Neutrophil (primary cell): Measurements from ENCODE around the gene ANGPTL5.
"Not testable (repeated sequence)": the region's sequence is repeated elsewhere in the genome, so short reads cannot be mapped to it uniquely, and the experiment has no call there.

Experiments used
- H3K27ac ChIP-seq: fragments of 200-600 bp; sonication (generic); 2 replicates; pipeline ENCODE4 v1.5.1; 2016; ENCODE audit warnings: mild to moderate bottlenecking, moderate library complexity
- H3K27me3 ChIP-seq: fragments of 200-600 bp; sonication (generic); 2 replicates; pipeline ENCODE4 v1.6.0; 2016; ENCODE audit warnings: mild to moderate bottlenecking
- H3K36me3 ChIP-seq: fragments of 200-600 bp; sonication (generic); 2 replicates; pipeline ENCODE4 v1.5.1; 2017
- H3K4me1 ChIP-seq, 2 experiments: fragments of 200-600 bp in 1 of 2; sonication (generic) in 1 of 2; 1 replicate in 1 of 2; 2 replicates in 1 of 2; pipeline versions ENCODE4 v1.5.1 to v1.6.1; 2013 to 2016; ENCODE audit warnings: low read depth in 1 of 2, low read length in 1 of 2, mild to moderate bottlenecking in 1 of 2, moderate library complexity in 1 of 2; ENCODE audit not compliant: control insufficient read depth in 1 of 2, insufficient read depth in 1 of 2
- H3K4me3 ChIP-seq, 2 experiments: fragments of 200-600 bp in 1 of 2; sonication (generic) in 1 of 2; 1 replicate in 1 of 2; 2 replicates in 1 of 2; pipeline ENCODE4 v1.5.1; 2013 to 2016; ENCODE audit warnings: low read depth in 1 of 2, low read length in 1 of 2, mild to moderate bottlenecking in 1 of 2, moderate library complexity in 1 of 2
- H3K9me3 ChIP-seq: fragments of 200-600 bp; sonication (generic); 2 replicates; pipeline ENCODE4 v1.5.1; 2016
- TF ChIP-seq, protein P1 (sequence below): fragments of 200-600 bp; sonication (generic); IDR thresholded peaks from 2 replicates; pipeline ENCODE4 v1.5.1; 2016; ENCODE audit warnings: antibody characterized with exemption

Gene ANGPTL5

DNA sequence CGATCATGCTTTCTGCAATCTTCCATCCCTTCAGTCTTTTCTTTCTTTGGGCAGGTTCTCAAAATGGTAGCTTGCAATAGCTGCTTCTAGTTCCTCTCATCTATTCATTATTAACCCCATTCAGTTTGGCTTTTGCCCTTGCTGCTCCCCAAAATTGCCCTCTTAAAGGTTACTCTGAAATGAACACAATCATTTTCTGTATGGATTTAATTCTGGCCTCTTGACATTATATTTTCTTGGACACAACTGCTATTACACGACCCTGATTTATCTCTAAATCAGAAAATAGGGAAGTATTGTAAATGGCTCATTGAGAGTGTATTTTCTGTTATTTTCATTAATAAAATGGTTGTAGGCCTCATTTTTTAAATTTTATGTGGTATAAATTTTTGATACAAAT is at the start of gene ANGPTL5:
TSS of gene ANGPTL5 (minus strand) at position 101 of the 400 bp plus-strand sequence. CDS start 8,613 bp downstream, outside the sequence.
- Histone ChIP-seq H3K4me1 (peaks cover 7 to 17% of the 10 kb centered on the region in 2 experiments), H3K27me3 (peaks cover 35% of the 10 kb centered on the region), H3K4me3 (peak within 1 kb of the TSS; percentile 54 to 63), H3K9me3 (no peaks in the 10 kb centered on the region), H3K27ac (no peak within 1 kb of the TSS), H3K36me3 (no peaks in the 10 kb centered on the region)
- TF ChIP-seq, protein P1, sequence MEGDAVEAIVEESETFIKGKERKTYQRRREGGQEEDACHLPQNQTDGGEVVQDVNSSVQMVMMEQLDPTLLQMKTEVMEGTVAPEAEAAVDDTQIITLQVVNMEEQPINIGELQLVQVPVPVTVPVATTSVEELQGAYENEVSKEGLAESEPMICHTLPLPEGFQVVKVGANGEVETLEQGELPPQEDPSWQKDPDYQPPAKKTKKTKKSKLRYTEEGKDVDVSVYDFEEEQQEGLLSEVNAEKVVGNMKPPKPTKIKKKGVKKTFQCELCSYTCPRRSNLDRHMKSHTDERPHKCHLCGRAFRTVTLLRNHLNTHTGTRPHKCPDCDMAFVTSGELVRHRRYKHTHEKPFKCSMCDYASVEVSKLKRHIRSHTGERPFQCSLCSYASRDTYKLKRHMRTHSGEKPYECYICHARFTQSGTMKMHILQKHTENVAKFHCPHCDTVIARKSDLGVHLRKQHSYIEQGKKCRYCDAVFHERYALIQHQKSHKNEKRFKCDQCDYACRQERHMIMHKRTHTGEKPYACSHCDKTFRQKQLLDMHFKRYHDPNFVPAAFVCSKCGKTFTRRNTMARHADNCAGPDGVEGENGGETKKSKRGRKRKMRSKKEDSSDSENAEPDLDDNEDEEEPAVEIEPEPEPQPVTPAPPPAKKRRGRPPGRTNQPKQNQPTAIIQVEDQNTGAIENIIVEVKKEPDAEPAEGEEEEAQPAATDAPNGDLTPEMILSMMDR = no peak

DNA sequence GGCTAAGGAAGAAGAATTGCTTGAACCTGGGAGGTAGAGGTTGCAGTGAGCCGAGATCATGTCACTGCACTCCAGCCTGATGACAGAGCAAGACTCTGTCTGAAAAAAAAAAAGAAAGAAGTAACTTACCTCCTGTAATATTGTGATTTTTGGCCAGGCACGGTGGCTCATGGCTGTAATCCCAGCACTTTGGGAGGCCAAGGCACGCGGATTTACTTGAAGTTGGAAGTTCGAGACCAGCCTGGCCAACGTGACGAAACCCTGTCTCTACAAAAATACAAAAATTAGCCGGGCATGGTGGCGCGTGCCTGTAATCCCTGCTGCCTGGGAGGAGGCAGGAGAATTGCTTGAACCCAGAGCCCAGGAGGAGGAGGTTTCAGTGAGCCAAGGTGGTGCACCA is 47.9 kb upstream of the ANGPTL5 start:
- not testable (repeated sequence) for H3K27me3 ChIP-seq, H3K4me3 ChIP-seq, H3K27ac ChIP-seq, H3K36me3 ChIP-seq, H3K4me1 ChIP-seq, H3K9me3 ChIP-seq

DNA sequence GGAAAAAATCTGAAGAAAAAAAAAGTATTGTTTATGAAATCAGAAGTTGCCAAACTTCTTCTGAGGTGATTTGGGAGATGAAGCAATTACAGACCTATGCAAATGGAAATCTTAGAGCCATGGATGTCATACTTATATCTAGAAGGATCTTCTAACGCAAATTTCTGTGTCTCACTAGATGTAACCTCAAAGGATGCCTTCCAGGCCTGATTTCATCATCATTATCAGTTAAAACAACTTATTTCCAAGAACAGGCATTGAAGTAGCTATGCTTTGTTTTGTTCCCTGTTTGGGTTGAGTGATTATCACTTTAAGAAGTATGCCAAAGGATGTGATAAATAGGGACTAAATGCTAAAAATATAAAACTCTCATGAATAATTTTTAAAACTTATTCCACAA is 43.9 kb upstream of the ANGPTL5 start:
- Histone ChIP-seq H3K4me1 (no peaks in the 10 kb centered on the region), H3K36me3 (no peaks in the 10 kb centered on the region), H3K27ac (no peak overlapping the region), H3K27me3 (no peaks in the 10 kb centered on the region), H3K9me3 (no peaks in the 10 kb centered on the region), H3K4me3 (no peak overlapping the region)
- TF ChIP-seq, protein P1 = no peak

DNA sequence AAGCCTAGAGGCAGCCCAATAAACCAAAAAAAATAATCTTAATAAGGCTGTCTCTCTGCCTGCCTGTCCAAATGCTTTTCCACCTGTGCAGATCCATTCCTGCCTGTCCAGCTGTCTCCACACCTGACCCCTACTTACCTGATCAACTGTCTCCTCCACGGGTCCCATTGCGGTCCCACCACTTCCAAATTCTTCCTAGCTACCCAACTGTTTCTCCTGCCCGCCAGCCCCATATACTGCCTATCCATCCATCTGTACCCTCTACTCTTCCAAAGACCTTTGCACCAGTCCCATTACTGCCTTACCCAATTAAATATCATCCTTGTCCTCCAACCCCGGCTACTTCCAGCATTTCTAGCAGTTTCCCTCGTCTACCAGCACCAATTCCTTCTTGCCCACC is 39.4 kb upstream of the ANGPTL5 start:
- Histone ChIP-seq H3K4me1 (no peaks in the 10 kb centered on the region), H3K9me3 (no peaks in the 10 kb centered on the region), H3K27ac (no peak overlapping the region), H3K36me3 (no peaks in the 10 kb centered on the region), H3K27me3 (no peaks in the 10 kb centered on the region), H3K4me3 (no peak overlapping the region)
- TF ChIP-seq, protein P1 = no peak

DNA sequence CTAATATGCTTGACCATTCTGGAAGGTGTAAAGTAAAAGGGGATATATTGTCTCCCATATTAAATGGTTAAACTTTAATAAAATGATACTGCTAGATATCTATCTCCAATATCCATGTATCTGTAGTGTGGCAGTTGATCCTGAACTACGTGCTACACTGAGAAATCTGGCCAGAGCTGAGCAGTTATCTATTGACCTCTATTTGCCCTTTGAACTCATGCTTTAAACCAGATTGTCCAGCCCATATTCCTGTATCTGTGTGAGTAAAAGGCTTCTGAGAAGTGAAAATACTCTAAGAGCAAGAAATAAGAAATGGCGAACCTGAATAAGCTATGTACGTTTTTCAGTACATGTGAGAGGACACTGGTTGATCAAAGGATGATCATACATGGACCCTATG is 39.0 kb upstream of the ANGPTL5 start:
- H3K36me3 ChIP-seq = no peaks in the 10 kb centered on the region
- H3K4me1 ChIP-seq = no peaks in the 10 kb centered on the region
- H3K4me3 ChIP-seq = no peak overlapping the region
- H3K27me3 ChIP-seq = no peaks in the 10 kb centered on the region
- TF ChIP-seq, protein P1 = no peak
- H3K9me3 ChIP-seq = no peaks in the 10 kb centered on the region
- no peak overlapping the region for H3K27ac ChIP-seq

DNA sequence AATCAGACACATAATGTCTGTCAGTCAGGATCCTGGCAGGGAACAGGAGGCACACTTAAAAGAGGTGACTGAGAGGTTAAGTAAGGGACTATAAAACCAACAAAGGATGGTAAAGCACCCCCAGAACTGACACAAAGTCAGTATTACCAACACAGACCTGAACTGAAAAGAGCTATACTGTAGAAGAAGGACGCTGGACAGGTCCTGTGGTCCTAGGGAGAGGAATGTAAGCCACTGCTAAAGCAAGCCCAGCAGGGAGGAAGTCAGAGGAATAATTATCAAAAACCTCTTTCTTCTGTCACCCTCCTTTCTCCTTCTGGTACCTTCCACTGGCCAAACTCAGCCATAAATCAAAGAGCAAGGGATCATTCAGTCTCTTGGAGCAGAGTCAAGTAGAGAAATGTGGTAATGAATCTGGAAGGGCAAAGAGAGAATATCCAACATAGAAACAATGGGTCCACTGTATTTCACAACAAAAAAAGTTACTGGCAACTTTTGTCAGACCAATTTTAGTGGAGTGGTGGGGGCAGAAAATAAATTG is 33.4 kb upstream of the ANGPTL5 start:
- TF ChIP-seq, protein P1 = no peak
- H3K36me3 ChIP-seq = no peaks in the 10 kb centered on the region
- no peaks in the 10 kb centered on the region for H3K9me3 ChIP-seq
- no peak overlapping the region for H3K27ac ChIP-seq
- H3K4me3 ChIP-seq = no peak overlapping the region
- no peaks in the 10 kb centered on the region for H3K4me1 ChIP-seq
- no peaks in the 10 kb centered on the region for H3K27me3 ChIP-seq
